NK-92 (cell line): ENCODE results near the gene SEC61A2.

Experiments used
- DNase-seq: peaks from one replicate; lab custom pipeline; 2025; ENCODE audit not compliant: unreplicated experiment; lab: John Stamatoyannopoulos, UW

Gene SEC61A2

DNA sequence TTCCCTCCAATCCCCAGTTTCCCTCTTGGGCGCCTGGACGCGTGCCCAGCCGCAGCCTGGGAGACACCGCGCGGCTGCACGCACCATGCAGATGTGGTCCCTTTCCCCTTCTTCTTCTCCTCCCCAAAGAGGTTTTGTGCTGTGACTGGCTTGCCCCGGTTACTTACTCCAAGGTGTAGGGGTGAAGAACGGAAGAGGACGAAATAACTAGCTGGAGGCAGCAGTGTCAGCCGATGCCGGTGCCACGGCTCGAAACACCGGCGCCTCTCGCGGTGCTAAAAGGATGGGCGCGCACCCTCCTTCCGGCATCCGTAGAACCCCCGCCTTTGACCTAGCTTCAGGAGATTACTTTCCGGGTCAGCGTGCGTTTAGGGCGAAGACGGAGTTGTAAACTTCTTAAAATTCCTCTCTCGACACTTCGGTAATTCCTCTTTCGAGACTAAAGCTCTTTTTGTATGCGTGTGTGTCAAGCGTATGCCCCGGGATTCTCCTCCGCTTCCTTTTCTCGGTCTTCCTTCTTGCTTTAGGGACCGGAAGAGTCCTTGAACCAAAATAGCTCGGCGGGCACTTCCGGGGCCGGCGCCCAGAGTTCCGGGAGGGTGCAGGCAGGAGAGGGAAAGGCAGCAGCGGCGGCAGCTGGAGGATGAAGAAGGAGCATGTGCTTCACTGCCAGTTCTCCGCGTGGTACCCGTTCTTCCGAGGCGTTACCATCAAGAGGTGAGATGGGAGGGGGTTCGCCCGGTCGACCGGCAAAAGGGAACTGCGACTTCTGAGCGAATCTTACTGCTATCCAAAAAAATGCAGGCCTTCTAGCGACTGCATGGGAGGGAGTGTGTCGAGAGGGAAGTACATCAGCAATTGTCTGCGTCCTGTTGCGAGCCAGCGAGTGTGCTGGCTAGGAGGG, 66.4 kb downstream of the SEC61A2 start, which contains the start of the genes CDC123 and NUDT5:
Gene CDC123, plus strand, starts transcription at position 586 of the 904 bp plus-strand sequence. Its CDS starts 58 bp downstream, at position 644.
Gene NUDT5, minus strand, starts transcription at position 289 of the 904 bp plus-strand sequence. CDS start 9,600 bp downstream, outside the sequence.
- DNase-seq: no peak

DNA sequence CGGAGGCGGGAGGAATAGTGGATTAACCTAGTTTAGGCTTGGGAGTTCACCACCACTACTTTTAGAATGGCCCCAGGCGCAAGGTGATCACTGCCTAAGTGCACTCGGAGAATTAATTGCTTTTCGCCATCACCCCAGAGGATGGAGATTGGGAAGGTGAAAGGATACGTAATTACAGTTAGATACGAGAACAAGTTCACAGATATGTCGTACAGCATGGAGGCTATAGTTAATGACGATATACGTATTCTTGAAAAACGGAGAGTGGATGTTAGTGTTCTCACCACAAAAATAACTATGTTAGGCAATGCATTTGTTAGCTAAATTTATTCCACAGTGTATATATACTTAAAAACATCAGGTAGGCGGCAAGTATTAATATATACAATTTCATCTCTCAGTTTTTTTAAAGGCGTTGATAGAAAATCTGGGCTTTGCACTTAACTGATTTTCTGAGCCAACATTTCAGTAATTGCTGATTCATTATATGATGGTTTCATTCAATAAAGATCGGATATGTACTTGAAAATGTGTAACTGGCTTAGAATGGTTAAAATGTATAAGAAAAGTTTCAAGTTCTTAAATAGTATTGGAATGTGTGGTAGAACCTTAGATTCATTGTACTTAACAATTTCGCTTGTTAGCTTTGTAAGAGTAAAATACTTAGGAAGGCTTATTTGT, 67.2 kb downstream of the SEC61A2 start:
- DNase-seq: no peak

GRCh38 chr10:12198156-12198555, 68.7 kb downstream of the SEC61A2 start:
- no peak for DNase-seq

- DNase-seq: no peak
Measured at GRCh38 chr10:12200850-12201249, 71.4 kb downstream of the SEC61A2 start.

DNA sequence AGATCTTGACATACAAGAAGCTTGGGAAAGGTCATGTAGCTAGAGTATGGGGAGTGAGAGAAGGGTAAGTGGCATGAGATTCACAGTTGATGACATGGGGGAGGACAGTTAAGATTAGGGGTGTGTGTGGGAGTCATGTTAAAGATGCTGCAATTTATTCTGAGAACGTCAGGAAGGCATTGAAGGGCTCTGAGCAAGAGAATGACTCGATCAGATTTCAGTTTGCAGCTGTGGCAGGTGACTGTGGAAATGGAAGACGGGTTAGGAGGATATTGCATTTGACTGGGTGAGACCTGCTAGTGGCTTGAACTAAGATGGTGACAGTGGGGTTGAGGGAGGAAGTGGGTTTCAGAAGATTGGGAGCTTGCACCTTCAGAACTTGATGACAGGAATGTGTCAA, 72.1 kb downstream of the SEC61A2 start:
- DNase-seq: no peak

DNA sequence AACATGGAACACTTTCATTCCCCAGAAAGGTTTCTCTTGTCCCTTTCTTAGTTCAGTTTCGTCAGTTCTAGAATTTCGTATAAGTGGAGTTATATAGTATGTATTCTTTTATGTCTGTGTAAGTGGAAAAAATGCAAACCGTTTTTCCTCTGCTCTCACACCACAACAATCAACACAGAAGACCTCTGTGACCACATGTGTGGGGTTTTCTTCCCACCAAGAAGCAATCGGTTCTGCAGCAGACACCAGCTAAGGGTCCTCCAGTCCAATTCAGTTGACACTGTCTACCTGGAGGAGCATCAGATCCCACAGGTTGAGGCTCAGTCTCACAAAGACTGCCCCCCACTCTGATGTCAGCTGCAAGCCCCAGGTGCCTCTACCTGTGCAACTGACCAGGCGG, 72.7 kb downstream of the SEC61A2 start:
- DNase-seq: no peak

- no peak for DNase-seq
Measured at GRCh38 chr10:12205082-12205481, 75.6 kb downstream of the SEC61A2 start.

GRCh38 chr10:12207114-12207513, 77.6 kb downstream of the SEC61A2 start:
- DNase-seq: no peak

GRCh38 chr10:12208460-12208859, 79.0 kb downstream of the SEC61A2 start:
- no peak for DNase-seq

DNA sequence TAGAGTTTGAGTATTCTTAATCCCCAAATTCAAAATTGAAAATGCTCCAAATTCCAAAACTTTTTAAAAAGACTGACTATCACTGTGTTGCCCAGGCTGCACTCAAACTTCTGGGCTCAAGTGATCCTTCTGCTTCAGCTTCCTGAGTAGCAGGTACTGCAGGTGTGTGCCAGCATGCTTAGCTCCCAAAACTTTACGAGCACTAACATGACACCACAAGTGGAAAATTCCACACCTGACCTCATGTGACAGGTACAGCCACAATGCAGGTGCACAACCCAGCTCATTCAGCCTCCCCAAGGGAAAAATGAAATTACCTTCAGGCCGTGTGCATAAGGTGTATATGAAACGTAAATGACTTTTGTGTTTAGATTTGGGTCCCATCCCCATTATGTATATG, 83.0 kb downstream of the SEC61A2 start:
- no peak for DNase-seq

GRCh38 chr10:12213621-12214020, 84.1 kb downstream of the SEC61A2 start:
- no peak for DNase-seq

- DNase-seq: no peak
Measured at GRCh38 chr10:12214093-12214492, 84.6 kb downstream of the SEC61A2 start.

DNA sequence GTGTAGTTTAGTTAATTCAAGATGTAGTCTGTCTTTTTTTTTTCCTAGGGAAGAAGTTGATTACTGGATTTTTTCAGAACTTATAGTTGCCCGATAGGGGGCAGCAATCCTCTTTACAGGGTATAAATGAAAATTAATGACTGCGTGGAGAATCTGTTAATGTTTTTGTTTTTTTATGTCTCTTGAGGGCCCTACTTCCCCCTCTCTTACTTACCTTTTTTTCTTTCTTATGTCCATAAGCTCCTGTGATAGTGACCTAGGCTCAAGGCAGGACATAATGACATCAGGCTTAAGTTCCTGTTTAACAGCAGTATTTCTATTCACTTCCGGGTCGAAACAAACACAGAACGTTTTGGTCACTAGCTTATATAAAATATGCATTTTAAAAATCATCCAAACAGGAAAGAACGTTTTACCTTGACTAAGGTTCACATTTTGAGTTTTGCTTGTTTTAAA, 85.3 kb downstream of the SEC61A2 start:
- DNase-seq: no peak
